LNCAP (cell line): ENCODE data around the gene MED29.

Experiments used
- CTCF ChIP-seq: fragments of 450-650 bp; IDR thresholded peaks from 2 replicates; pipeline ENCODE4 v1.5.1; 2017; ENCODE audit warnings: mild to moderate bottlenecking

The MED29 gene

GRCh38 chr19:39412100-39412866 is 21.1 kb downstream of the MED29 start, which contains the start of gene PLEKHG2:
PLEKHG2 (plus strand) TSS chr19:39412669; CDS start chr19:39414087, 1,418 bp downstream.
- peak; percentile 88 for TF ChIP-seq CTCF

GRCh38 chr19:39412867-39413271 is 21.7 kb downstream of the MED29 start:
- TF ChIP-seq CTCF = peak; percentile 18

- no peak for TF ChIP-seq CTCF
Observed at GRCh38 chr19:39413272-39413910, 22.2 kb downstream of the MED29 start.

- no peak for TF ChIP-seq CTCF
Observed at GRCh38 chr19:39413911-39414608, 22.9 kb downstream of the MED29 start.

- TF ChIP-seq CTCF = no peak
Observed at GRCh38 chr19:39415111-39416046, 24.2 kb downstream of the MED29 start.

GRCh38 chr19:39416152-39417120 is 25.3 kb downstream of the MED29 start:
- TF ChIP-seq CTCF = no peak
